Parathyroid adenoma (tissue), 2 donors: ENCODE data around the gene TP53I11.

Experiments
- H2AFZ ChIP-seq: fragments of 300-600 bp; sonication (generic); one replicate; pipeline ENCODE4 v1.7.0; 2017; ENCODE audit warnings: antibody characterized with exemption, mild to moderate bottlenecking
- H3K27ac ChIP-seq: fragments of 300-600 bp; sonication (generic); one replicate; pipeline ENCODE4 v1.7.0; 2017
- H3K27me3 ChIP-seq: fragments of 300-600 bp; sonication (generic); one replicate; pipeline ENCODE4 v1.7.0; 2017; ENCODE audit warnings: low read length; ENCODE audit not compliant: control insufficient read depth, insufficient read depth
- H3K36me3 ChIP-seq: fragments of 300-600 bp; sonication (generic); one replicate; pipeline ENCODE4 v1.7.0; 2017; ENCODE audit warnings: low read length; ENCODE audit not compliant: control insufficient read depth, insufficient read depth
- H3K4me1 ChIP-seq: fragments of 300-600 bp; sonication (generic); one replicate; pipeline ENCODE4 v1.7.0; 2017; ENCODE audit warnings: control low read depth
- H3K4me2 ChIP-seq: fragments of 300-600 bp; sonication (generic); one replicate; pipeline ENCODE4 v1.7.0; 2017; ENCODE audit warnings: low read length
- H3K4me3 ChIP-seq: fragments of 300-600 bp; sonication (generic); one replicate; pipeline ENCODE4 v1.7.0; 2017; ENCODE audit warnings: low read depth, low read length
- H3K79me2 ChIP-seq: fragments of 300-600 bp; sonication (generic); one replicate; pipeline ENCODE4 v1.7.0; 2017; ENCODE audit warnings: control low read depth
- H3K9ac ChIP-seq: fragments of 300-600 bp; sonication (generic); one replicate; pipeline ENCODE4 v1.7.0; 2017; ENCODE audit warnings: mild to moderate bottlenecking
- H3K9me3 ChIP-seq: fragments of 300-600 bp; sonication (generic); one replicate; pipeline ENCODE4 v1.7.0; 2017; ENCODE audit warnings: low read length; ENCODE audit not compliant: control insufficient read depth
- TF ChIP-seq, protein P1 (sequence below): fragments of 300-600 bp; sonication (generic); IDR thresholded peaks from one replicate; pipeline ENCODE4 v1.7.0; 2017; ENCODE audit warnings: antibody characterized with exemption, mild to moderate bottlenecking
- donor health status: primary hyperparathyroidism.

TP53I11 gene

DNA sequence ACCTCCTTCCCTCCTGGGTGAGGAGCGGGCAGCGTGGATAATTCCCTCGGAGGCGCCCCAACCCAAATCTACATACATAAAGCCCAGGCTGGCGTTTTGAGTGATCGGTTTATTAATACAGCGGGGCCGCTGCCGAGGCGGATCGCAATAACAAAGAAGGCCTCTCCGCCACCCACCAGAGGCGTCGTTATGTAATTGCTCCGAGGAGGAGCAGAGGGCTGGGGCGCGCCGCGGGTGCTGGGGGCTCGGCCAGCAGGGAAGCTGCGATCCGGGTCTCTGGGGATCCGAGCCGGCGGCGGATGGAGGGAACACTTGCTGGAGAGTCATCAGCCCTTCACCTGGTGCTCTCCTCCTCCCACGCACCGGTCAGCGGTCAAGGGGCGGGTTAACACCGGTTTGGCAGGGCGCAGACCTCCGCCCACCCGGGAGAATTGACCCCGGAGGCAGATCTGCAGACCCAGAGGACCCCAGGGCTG, 6.4 kb upstream of the TP53I11 start:
- H3K4me3 ChIP-seq = no peak overlapping the region
- no peak overlapping the region for H3K9ac ChIP-seq
- H3K4me1 ChIP-seq = no peaks in the 10 kb centered on the region
- H3K36me3 ChIP-seq = no peaks in the 10 kb centered on the region
- TF ChIP-seq, protein P1, sequence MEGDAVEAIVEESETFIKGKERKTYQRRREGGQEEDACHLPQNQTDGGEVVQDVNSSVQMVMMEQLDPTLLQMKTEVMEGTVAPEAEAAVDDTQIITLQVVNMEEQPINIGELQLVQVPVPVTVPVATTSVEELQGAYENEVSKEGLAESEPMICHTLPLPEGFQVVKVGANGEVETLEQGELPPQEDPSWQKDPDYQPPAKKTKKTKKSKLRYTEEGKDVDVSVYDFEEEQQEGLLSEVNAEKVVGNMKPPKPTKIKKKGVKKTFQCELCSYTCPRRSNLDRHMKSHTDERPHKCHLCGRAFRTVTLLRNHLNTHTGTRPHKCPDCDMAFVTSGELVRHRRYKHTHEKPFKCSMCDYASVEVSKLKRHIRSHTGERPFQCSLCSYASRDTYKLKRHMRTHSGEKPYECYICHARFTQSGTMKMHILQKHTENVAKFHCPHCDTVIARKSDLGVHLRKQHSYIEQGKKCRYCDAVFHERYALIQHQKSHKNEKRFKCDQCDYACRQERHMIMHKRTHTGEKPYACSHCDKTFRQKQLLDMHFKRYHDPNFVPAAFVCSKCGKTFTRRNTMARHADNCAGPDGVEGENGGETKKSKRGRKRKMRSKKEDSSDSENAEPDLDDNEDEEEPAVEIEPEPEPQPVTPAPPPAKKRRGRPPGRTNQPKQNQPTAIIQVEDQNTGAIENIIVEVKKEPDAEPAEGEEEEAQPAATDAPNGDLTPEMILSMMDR = no peak
- H3K79me2 ChIP-seq = no peaks in the 10 kb centered on the region
- no peak overlapping the region for H3K27ac ChIP-seq
- H3K4me2 ChIP-seq = no peak overlapping the region
- H2AFZ ChIP-seq = no peak overlapping the region
- no peaks in the 10 kb centered on the region for H3K27me3 ChIP-seq
- H3K9me3 ChIP-seq = no peaks in the 10 kb centered on the region

- no peak overlapping the region for H3K4me3 ChIP-seq
- H3K36me3 ChIP-seq = no peaks in the 10 kb centered on the region
- no peak overlapping the region for H3K9ac ChIP-seq
- no peak overlapping the region for H3K27ac ChIP-seq
- no peak overlapping the region for H2AFZ ChIP-seq
- no peaks in the 10 kb centered on the region for H3K27me3 ChIP-seq
- H3K79me2 ChIP-seq = no peaks in the 10 kb centered on the region
- TF ChIP-seq, protein P1 = no peak
- H3K4me2 ChIP-seq = no peak overlapping the region
- H3K9me3 ChIP-seq = no peaks in the 10 kb centered on the region
- no peaks in the 10 kb centered on the region for H3K4me1 ChIP-seq
Observed at GRCh38 chr11:44955015-44955738, 4.5 kb upstream of the TP53I11 start.

DNA sequence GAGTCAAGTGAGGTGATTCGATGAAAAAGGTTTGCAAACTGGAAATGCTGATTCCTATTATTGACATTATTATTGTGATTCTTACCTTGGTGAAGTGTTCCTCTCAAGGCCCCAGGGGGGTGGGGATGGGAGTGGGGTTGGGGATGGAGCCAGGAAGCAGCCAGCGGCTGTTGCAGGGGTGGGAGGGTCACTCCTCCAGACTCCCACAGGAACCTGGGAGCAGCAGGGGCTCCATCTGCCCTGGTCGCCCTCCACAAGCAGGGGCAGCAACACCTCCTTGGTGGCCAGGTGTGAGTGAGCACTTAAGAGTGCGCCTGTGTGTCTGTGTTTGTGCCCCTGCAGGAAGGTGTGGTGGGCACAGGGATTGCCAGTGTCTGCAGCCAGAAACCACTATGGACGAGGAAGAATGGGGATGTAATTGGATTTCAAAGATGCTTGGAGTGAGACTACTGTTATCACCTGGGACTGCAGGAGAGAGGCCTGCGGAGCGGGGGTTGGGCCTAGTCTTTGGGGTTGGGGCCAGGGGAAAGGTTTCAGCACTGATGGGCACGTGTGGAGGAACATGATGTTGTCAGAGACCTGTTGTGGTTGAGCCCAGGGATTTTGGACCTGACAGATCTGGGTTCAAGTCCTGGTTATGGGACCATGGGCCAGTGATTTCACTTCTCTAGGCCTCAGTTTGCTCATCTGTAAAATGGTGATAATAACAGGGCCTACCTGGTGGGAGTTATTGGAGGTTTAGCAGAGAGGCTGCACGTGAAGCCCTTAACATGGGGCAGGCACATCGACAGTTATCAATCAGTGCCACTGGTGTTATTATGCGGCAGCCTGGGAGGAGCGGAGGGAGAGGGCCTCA, 3.6 kb upstream of the TP53I11 start:
- Histone ChIP-seq H2AFZ (no peak overlapping the region), H3K36me3 (no peaks in the 10 kb centered on the region), H3K9ac (no peak overlapping the region), H3K4me3 (no peak overlapping the region), H3K9me3 (no peaks in the 10 kb centered on the region), H3K4me2 (no peak overlapping the region), H3K27me3 (no peaks in the 10 kb centered on the region), H3K79me2 (no peaks in the 10 kb centered on the region), H3K4me1 (no peaks in the 10 kb centered on the region), H3K27ac (no peak overlapping the region)
- TF ChIP-seq, protein P1 = no peak

GRCh38 chr11:44952500-44953260, 2.0 kb upstream of the TP53I11 start:
- H3K27ac ChIP-seq = no peak overlapping the region
- H3K27me3 ChIP-seq = no peaks in the 10 kb centered on the region
- no peak overlapping the region for H3K9ac ChIP-seq
- H3K4me2 ChIP-seq = no peak overlapping the region
- no peak overlapping the region for H2AFZ ChIP-seq
- no peaks in the 10 kb centered on the region for H3K79me2 ChIP-seq
- TF ChIP-seq, protein P1 = no peak
- no peak overlapping the region for H3K4me3 ChIP-seq
- no peaks in the 10 kb centered on the region for H3K36me3 ChIP-seq
- H3K4me1 ChIP-seq = no peaks in the 10 kb centered on the region
- H3K9me3 ChIP-seq = no peaks in the 10 kb centered on the region
